DOHH2 (cell line): Measurements from ENCODE around the gene NF1.

Experiments
- CTCF ChIP-seq: fragments of 200-600 bp; sonication (generic); IDR thresholded peaks from one replicate; pipeline ENCODE4 v1.5.1; 2014; ENCODE audit warnings: antibody characterized with exemption, mild to moderate bottlenecking, low read depth, low read length; ENCODE audit not compliant: poor library complexity, severe bottlenecking
- EZH2phosphoT487 ChIP-seq: fragments of 200-600 bp; sonication (generic); IDR thresholded peaks from 2 replicates; pipeline ENCODE4 v1.6.1; 2017; ENCODE audit warnings: borderline replicate concordance, mild to moderate bottlenecking, antibody characterized with exemption, low read length, moderate library complexity, mixed read lengths

- TF ChIP-seq CTCF (peak; percentile 56), EZH2phosphoT487 (no peak)
Observed at GRCh38 chr17:31061678-31062077, 33.1 kb upstream of the NF1 start.
